ENCODE results near the gene PAQR8. TPM values are rescaled to one million over a fixed set of nuclear protein-coding genes. Genes with fewer than 3 reads are reported as not detected.
"Not testable (repeated sequence)": the region's sequence is repeated elsewhere in the genome, so short reads cannot be mapped to it uniquely, and the experiment has no call there.

The PAQR8 gene
- polyA plus RNA-seq, 4 donors, result 19.9 to 31.4 (median 28.6) TPM

GRCh38 chr6:52375780-52376556, 14.0 kb downstream of the PAQR8 start:
- no peak for DNase-seq (ENCODE audit: low read depth in 4 of 4, low spot score in 2 of 4)

- no peak for DNase-seq (ENCODE audit: low read depth in 4 of 4, low spot score in 2 of 4)
These were observed 14.8 kb downstream of the PAQR8 start for GRCh38 chr6:52376763-52377162.

DNA sequence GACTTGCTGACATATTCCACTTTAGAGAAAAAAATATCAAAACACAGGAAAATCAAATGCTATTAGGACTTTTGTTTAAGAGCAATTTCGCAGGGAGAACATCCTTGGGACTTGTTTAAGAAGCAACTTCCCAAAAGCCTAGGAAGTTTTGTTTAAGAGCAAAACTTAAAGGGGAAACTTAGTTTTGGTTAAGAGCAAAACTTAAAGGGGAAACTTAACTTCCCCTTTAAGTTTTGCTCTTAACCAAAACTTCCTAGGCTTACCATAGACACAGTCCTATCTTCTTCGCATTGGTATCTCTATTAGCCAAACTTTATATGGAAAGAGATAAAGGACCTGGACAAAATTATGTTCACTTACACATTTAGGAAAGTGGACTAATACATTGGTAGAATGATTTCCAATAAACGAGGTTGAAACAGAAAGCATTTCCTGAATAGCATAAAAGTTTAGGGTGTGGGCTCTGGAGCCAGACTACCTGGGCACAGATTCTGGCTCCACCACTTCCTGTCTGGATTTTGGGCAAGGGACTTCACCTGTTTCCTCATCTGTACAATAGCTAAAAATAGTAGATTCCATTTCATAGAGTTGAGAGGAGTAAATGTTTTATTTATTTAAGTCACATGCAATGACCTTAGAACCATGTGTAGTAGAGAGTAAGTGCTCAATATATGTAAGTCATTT, 15.7 kb downstream of the PAQR8 start:
- DNase-seq (ENCODE audit: low read depth in 4 of 4, low spot score in 2 of 4), result no peak

DNA sequence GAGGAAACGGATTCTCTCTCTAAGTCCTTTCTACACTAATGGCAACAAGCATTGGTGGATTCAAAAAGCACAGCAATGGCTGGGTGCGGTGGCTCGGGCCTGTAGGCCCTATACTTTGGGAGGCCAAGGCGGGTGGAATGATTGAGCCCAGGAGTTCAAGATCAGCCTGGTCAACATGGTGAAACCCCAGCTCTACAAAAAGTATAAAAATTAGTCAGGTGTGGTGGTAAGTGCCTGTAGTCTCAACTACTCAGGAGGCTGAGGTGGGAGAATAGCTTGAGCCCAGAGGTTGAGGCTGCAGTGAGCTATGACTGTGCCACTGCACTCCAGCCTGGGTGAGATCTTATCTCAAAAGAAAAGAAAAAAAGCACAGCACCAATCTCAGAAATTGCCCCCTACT, 19.3 kb downstream of the PAQR8 start:
- DNase-seq (ENCODE audit: low read depth in 4 of 4, low spot score in 2 of 4), result no peak

DNA sequence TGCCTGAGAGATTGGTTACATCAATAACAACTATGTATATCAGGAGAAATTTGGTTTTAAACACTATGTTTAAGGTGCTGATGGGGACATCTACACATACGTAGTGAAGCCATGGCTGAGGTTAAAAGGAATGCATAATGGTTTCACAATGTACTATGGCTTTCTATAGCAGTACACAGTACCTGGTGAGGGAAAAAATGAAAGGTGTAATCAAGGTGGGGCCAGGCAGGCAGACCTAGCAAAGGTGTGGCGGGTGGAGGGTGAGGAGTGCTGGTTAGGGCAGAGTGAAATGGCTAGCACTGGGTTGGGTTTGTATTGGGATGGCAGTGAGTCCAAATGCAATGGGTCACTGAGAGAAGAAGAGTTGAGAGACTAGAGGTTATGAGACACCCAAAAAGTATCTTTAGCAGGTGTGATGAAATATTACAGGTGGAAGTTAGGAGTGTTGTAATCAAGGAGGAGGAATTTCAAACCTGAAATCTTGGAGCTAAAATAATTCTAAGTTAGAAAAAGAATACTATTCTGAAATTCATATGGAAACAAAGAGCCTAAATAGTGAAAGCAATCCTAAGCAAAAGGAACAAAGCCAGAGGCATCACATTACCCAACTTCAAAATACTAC, 22.3 kb downstream of the PAQR8 start:
- no peak for DNase-seq (ENCODE audit: low read depth in 4 of 4, low spot score in 2 of 4)

- no peak for DNase-seq (ENCODE audit: low read depth in 4 of 4, low spot score in 2 of 4)
These were observed 23.1 kb downstream of the PAQR8 start for GRCh38 chr6:52385074-52385473.

DNA sequence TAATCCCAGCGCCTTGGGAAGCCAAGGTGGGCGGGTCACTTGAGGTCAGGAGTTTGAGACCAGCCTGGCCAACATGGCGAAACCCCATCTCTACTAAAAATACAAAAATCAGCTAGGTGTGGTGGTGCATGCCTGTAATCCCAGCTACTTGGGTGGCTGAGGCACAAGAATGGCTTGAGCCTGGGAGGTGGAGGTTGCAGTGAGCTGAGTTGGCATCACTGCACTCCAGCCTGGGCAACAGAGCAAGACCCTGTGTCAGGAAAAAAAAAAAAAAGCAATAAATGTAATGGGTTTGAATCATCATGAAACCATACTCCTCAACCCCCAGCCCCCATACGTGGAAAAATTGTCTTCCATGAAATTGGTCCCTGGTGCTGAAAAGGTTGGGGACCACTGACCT, 26.2 kb downstream of the PAQR8 start:
- not testable (repeated sequence) for DNase-seq (ENCODE audit: low read depth in 4 of 4, low spot score in 2 of 4)

DNA sequence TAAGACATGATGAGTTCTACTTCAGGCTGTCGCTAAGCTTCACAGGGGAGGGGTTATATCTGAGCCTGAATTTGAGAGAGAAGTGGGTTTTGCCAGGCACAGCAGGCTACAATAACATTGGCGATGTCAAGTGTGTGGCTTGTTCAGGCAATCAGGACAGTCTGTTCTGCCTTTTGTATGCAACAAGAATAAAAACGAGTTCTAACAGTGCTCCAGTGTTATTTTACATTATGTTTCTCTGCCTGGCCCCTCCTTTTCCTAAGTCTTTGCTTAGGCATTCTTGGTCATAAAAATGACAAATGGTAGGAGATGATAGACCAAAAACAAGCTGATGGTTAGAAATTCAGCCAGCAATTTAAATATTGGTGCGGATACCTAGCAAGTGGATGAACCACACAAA, 26.8 kb downstream of the PAQR8 start:
- no peak for DNase-seq (ENCODE audit: low read depth in 4 of 4, low spot score in 2 of 4)

GRCh38 chr6:52389264-52389625, 27.3 kb downstream of the PAQR8 start:
- DNase-seq (ENCODE audit: low read depth in 4 of 4, low spot score in 2 of 4), result no peak

- DNase-seq (ENCODE audit: low read depth in 4 of 4, low spot score in 2 of 4), result no peak
These were observed 27.8 kb downstream of the PAQR8 start for GRCh38 chr6:52389626-52390360.

DNA sequence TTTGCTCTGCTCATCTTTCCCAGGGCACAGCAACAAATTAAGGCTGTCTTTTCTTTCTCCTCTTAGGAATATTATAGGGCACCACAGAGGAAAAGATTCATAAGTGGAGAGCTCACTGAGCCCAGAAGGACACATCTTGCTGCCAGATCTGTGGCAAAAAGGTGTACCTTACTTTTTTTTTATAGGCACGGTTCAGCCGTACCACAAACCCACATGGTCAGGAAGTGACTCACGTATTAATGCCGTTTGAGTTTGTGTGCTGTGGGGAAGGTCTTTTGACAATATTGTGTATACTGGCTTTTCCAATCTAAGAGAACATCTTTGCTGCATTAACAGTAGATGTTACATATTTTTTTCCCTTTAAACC, 28.4 kb downstream of the PAQR8 start:
- no peak for DNase-seq (ENCODE audit: low read depth in 4 of 4, low spot score in 2 of 4)

- DNase-seq (ENCODE audit: low read depth in 4 of 4, low spot score in 2 of 4), result no peak
These were observed 29.6 kb downstream of the PAQR8 start for GRCh38 chr6:52391599-52391998.

GRCh38 chr6:52392944-52393343, 31.0 kb downstream of the PAQR8 start:
- DNase-seq (ENCODE audit: low read depth in 4 of 4, low spot score in 2 of 4), result no peak

DNA sequence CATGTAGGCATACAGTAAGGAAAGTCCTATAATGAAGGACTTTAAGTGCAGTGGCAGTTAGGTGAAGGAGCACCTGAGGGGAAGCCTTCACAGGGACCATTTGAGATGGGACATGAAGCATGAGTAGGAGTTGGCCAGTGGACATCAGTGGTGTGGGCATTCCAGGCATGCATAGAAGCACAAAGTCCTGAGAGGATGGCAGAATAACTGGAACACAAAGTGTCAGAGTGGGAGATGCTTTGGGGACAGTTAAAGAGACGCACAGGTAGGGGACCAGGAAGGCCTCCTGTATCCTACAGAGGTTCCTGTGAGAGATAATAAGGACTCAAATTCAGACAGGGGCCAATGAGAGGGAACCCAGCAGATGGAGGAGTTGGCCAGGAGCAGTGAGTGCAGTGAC, 31.8 kb downstream of the PAQR8 start:
- DNase-seq (ENCODE audit: low read depth in 4 of 4, low spot score in 2 of 4), result no peak

- no peak for DNase-seq (ENCODE audit: low read depth in 4 of 4, low spot score in 2 of 4)
These were observed 32.3 kb downstream of the PAQR8 start for GRCh38 chr6:52394251-52394666.

- no peak for DNase-seq (ENCODE audit: low read depth in 4 of 4, low spot score in 2 of 4)
These were observed 34.0 kb downstream of the PAQR8 start for GRCh38 chr6:52395969-52396368.

GRCh38 chr6:52399511-52400312, 37.8 kb downstream of the PAQR8 start:
- no peak for DNase-seq (ENCODE audit: low read depth in 4 of 4, low spot score in 2 of 4)

DNA sequence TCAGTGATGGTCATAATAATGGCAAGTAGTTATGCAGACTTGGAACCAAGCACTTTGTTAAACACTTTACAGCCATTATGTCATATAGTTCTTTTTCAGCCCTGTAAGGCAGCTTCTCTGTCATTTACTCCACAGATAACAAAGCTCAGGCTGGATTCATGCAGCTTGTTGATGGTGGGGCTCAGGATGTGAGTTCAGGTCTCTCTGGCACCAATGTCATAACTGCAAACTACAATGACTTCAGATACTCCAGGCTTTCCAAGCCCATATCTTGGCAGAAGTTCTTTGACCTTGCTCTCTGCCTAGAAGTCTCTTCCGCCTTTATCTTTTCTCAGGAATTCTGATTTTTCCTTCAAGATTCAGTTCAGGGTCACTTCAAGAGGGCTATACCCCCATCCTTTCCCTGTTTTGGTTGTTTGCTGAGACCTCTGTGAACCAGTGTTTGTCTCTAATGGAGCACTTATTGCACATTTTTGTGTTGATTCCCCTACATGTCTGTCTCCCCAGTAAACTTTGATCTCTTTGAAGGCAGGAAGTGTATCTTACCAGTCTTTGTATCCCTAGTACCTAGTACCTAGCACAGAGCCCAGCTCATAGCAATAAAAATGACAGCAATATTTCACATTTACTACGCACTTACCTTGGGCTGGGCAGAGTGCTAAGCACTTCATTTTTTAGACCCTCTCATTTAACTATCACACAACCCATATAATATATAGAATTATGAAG, 38.5 kb downstream of the PAQR8 start:
- DNase-seq (ENCODE audit: low read depth in 4 of 4, low spot score in 2 of 4), result no peak

DNA sequence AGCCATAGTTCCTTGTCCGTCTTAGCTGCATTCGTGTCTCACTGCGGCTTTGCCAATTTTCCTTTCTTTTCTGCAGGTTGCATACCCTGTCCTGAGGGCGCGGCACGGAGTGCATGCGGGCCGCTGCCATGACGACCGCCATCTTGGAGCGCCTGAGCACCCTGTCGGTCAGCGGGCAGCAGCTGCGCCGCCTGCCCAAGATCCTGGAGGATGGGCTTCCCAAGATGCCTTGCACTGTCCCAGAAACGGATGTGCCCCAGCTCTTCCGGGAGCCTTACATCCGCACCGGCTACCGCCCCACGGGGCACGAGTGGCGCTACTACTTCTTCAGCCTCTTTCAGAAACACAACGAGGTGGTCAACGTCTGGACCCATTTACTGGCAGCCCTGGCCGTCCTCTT, 41.1 kb downstream of the PAQR8 start:
- DNase-seq (ENCODE audit: low read depth in 4 of 4, low spot score in 2 of 4), result no peak

- DNase-seq (ENCODE audit: low read depth in 4 of 4, low spot score in 2 of 4), result no peak
These were observed 41.7 kb downstream of the PAQR8 start for GRCh38 chr6:52403627-52404026.

Measured in left renal cortex interstitium (tissue), 4 donors.